MCF 10A (cell line): ENCODE results near the gene MAP1LC3A. TPM values are rescaled to one million over a fixed set of nuclear protein-coding genes. Genes with fewer than 3 reads are reported as not detected.

ENCODE experiments used
- BruUV-seq: library from RNA; stranded (reverse); fragments of 400-500 nt; replicated peaks from 2 replicates; lab custom pipeline; 2021; lab: Mats Ljungman, UMichigan
- CTCF ChIA-PET: fragments of 300-600 bp; sonication (Branson Sonifier 250); formaldehyde crosslinking; extraction: SDS; loops from one replicate; lab custom pipeline; 2021; ENCODE audit warnings: antibody characterized with exemption, inconsistent platforms; lab: Yijun Ruan, JAX
- POLR2A ChIA-PET: fragments of 300-600, 350-650 bp; sonication (Branson Sonifier 250); formaldehyde crosslinking; extraction: SDS; loops from one replicate; lab custom pipeline; 2020; ENCODE audit warnings: antibody characterized with exemption, inconsistent platforms; lab: Yijun Ruan, JAX
- DNase-seq: peaks from one replicate; pipeline ENCODE4 v3.0.0-alpha.2; 2018; ENCODE audit not compliant: unreplicated experiment
- H3K27ac Mint-ChIP-seq: one replicate; pipeline ENCODE4 v1.8.0; 2022; ENCODE audit warnings: mild to moderate bottlenecking, low read depth, mixed read lengths; ENCODE audit not compliant: unreplicated experiment
- H3K27me3 Mint-ChIP-seq: one replicate; pipeline ENCODE4 v1.8.0; 2022; ENCODE audit warnings: mixed read lengths; ENCODE audit not compliant: insufficient read depth, unreplicated experiment
- H3K36me3 Mint-ChIP-seq: one replicate; pipeline ENCODE4 v1.8.0; 2022; ENCODE audit warnings: mild to moderate bottlenecking, moderate library complexity, mixed read lengths; ENCODE audit not compliant: insufficient read depth, unreplicated experiment
- H3K4me1 Mint-ChIP-seq: one replicate; pipeline ENCODE4 v1.8.0; 2022; ENCODE audit warnings: mixed read lengths; ENCODE audit not compliant: insufficient read depth, unreplicated experiment
- H3K4me3 Mint-ChIP-seq: one replicate; pipeline ENCODE4 v1.8.0; 2022; ENCODE audit warnings: mild to moderate bottlenecking, moderate library complexity, mixed read lengths; ENCODE audit not compliant: unreplicated experiment
- H3K9me3 Mint-ChIP-seq: one replicate; pipeline ENCODE4 v1.8.0; 2022; ENCODE audit warnings: mixed read lengths; ENCODE audit not compliant: unreplicated experiment
- CTCF ChIP-seq: fragments of 200-600 bp; IDR thresholded peaks from one replicate; pipeline ENCODE4 v1.8.0; 2022; ENCODE audit warnings: antibody characterized with exemption, mild to moderate bottlenecking; ENCODE audit not compliant: unreplicated experiment
- intact Hi-C: fragments of 100-400 bp; cut with micrococcal nuclease; formaldehyde crosslinking; loops from 2 replicates; pipeline ENCODE4 v1.14.1; 2022
- total RNA-seq: library from RNA; stranded (reverse); gene quantifications from 2 replicates; pipeline ENCODE4 v1.2.3, GENCODE V29; 2022

MAP1LC3A gene
- total RNA-seq, 1 experiment from 2014 or later = 10.5 TPM

DNA sequence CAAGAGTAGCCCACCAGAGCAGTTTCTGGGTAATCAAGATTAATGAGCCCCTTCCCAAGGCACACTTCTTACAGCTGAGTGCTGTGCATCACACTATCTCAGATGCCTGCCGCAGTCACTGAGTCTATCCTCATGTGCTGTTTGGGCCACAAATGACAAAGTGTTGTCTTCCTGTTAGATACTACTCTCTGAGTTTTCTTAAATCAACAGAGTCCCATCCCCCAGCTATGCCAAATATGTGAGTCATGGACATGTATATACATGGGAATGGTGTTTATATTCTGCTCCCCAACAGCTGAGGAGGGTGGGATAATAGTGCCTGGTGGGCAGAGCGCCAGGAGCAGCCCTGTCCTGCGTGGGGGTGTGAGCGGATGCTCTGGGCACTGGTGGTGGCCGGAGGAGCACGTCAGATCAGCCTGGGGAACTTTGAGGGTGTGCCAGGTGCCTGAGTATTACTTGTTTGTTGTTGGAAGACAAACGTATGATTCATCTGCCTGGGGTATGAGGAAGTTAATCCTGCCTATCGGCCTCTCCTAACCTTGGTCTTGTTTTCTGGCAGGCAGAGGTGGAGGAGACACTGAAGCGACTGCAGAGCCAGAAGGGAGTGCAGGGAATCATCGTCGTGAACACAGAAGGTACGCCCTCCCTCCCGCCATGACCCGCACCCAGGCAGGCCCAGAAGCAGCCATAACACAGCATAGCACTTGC lies 32.7 kb upstream of the MAP1LC3A start:
- Mint-ChIP-seq H3K27ac (peak overlapping the region; percentile 97), H3K9me3 (no peaks in the 10 kb centered on the region), H3K36me3 (peaks cover 71% of the 10 kb centered on the region), H3K4me1 (peaks cover 33% of the 10 kb centered on the region), H3K27me3 (no peaks in the 10 kb centered on the region), H3K4me3 (peak overlapping the region; percentile 72)
- BruUV-seq = no TSS peak
- DNase-seq = peak; percentile 98
- ChIA-PET POLR2A (interaction anchor here (0.6 to 5.0 kb wide), 13 partner anchors 10 to 338 kb away, joined by 3 to 205 read pairs (median 3); partner anchors contain the start of genes AHCY, DYNLRB1, MAP1LC3A and PIGU), CTCF (interaction anchor here (0.9 to 2.5 kb wide), 6 partner anchors 9 to 213 kb away, joined by 3 to 9 read pairs (median 6); partner anchors contain the start of gene DYNLRB1)
- no peak for TF ChIP-seq CTCF
- intact Hi-C loops = loop anchor here (1.0 to 10.0 kb wide), 2 partner anchors 10 to 331 kb away; partner anchors contain the start of gene DYNLRB1

DNA sequence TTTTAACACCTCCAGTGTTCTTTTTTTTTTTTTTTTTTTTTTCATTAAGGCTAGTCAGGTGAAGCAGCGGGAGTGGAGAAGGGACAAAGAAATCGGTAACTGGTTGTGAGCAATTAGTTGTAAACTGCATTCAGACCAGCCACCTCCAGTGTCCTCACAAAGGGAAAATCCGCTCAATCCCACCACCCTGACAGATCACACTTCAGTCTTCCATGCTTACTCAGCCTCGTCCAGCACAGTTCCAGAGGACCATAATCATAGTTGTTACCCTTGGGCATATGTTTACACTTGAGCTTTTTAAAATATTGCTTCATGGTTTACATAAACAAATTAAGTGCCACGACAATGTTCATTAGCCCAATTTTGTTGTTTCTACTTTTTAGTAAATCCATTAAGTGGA lies 32.1 kb upstream of the MAP1LC3A start:
- ChIA-PET CTCF (interaction anchor here (1.0 to 2.0 kb wide), 7 partner anchors 9 to 215 kb away, joined by 3 to 9 read pairs (median 5); partner anchors contain the start of gene DYNLRB1), POLR2A (interaction anchor here (1.0 to 5.0 kb wide), 10 partner anchors 10 to 224 kb away, joined by 3 to 205 read pairs (median 4); partner anchors contain the start of genes AHCY, DYNLRB1, MAP1LC3A and PIGU)
- no TSS peak for BruUV-seq
- Mint-ChIP-seq H3K4me1 (peaks cover 36% of the 10 kb centered on the region), H3K27ac (peak overlapping the region; percentile 97), H3K36me3 (peaks cover 77% of the 10 kb centered on the region), H3K27me3 (no peaks in the 10 kb centered on the region), H3K9me3 (no peaks in the 10 kb centered on the region), H3K4me3 (peak overlapping the region; percentile 72)
- TF ChIP-seq CTCF = no peak
- DNase-seq = no peak
- intact Hi-C loops = loop anchor here (1.0 to 10.0 kb wide), 2 partner anchors 10 to 332 kb away; partner anchors contain the start of gene DYNLRB1

DNA sequence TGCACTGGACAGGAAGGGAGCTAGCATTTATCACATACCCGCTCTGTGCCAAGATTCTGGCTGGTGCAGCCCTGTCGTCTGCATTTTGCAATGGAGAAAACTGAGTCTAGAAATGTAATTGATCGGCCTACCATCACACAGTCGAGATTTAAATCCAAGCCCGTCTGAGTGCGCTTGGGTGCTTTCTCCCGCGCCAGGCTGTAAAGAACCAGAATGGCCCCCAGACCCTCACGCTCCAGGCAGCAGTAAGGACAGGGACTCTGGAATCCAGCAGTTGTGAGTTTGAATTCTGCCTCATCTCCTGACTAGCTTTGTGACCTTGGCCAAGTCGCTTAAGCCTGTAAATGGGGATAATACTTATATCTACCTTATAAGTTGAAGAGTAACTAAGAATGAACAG lies 31.5 kb upstream of the MAP1LC3A start:
- Mint-ChIP-seq H3K36me3 (peaks cover 78% of the 10 kb centered on the region), H3K27ac (peak overlapping the region; percentile 97), H3K4me3 (peak overlapping the region; percentile 72), H3K4me1 (peaks cover 38% of the 10 kb centered on the region), H3K27me3 (no peaks in the 10 kb centered on the region), H3K9me3 (no peaks in the 10 kb centered on the region)
- intact Hi-C loops = loop anchor here (10.0 kb wide), 1 partner anchor 332 kb away; no protein-coding TSS in a partner anchor
- DNase-seq = no peak
- TF ChIP-seq CTCF = no peak
- ChIA-PET POLR2A (interaction anchor here (0.7 to 5.0 kb wide), 7 partner anchors 9 to 1939 kb away, joined by 3 to 205 read pairs (median 4); partner anchors contain the start of genes AHCY, DYNLRB1, MAP1LC3A and PIGU), CTCF (interaction anchor here (0.6 to 2.0 kb wide), 9 partner anchors 10 to 216 kb away, joined by 3 to 9 read pairs (median 4); partner anchors contain the start of gene DYNLRB1)
- no TSS peak for BruUV-seq

DNA sequence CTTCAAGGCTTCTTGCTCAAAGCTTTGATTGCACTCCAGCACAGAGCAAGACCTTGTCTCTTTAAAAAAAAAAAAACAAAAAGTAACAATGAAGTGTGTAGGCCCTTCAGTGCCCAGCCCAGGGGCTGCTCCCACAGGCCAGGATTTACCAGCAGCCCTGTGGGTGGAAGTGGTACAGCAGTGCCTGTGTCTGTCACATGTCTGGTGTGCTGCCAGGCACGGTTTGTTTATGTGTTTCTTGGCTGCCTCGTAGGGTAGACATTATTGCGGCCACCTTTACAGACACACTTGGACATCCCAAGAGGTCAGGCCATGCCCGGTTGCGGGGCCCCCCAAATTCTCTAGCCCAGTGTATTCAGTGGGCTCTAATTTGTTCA lies 29.6 kb upstream of the MAP1LC3A start:
- no peak for TF ChIP-seq CTCF
- peak; percentile 34 for DNase-seq
- Mint-ChIP-seq H3K4me3 (no peak overlapping the region), H3K27me3 (no peaks in the 10 kb centered on the region), H3K27ac (no peak overlapping the region), H3K9me3 (no peaks in the 10 kb centered on the region), H3K36me3 (peaks cover 70% of the 10 kb centered on the region), H3K4me1 (peaks cover 28% of the 10 kb centered on the region)
- intact Hi-C loops = loop anchor here (10.0 kb wide), 1 partner anchor 334 kb away; no protein-coding TSS in a partner anchor
- ChIA-PET POLR2A (no interaction called here), CTCF (interaction anchor here (1.5 kb wide), 1 partner anchor 216 kb away, joined by 3 read pairs; no protein-coding TSS in a partner anchor)
- no TSS peak for BruUV-seq
